Kidney glomerular epithelial cell (primary cell): ENCODE results near the gene IRF2BPL.
A peak's percentile ranks its signal among the peaks of the same experiment; 100 is the strongest.

Experiments
- DNase-seq: peaks from one replicate; lab custom pipeline; 2025; lab: John Stamatoyannopoulos, UW

The IRF2BPL gene

GRCh38 chr14:76985540-76986230 lies 42.8 kb downstream of the IRF2BPL start:
- peak; percentile 31 for DNase-seq

- DNase-seq = no peak
Observed at GRCh38 chr14:76984787-76985375, 43.6 kb downstream of the IRF2BPL start.

GRCh38 chr14:76984297-76984696 lies 44.2 kb downstream of the IRF2BPL start:
- no peak for DNase-seq

GRCh38 chr14:76981670-76982069 lies 46.8 kb downstream of the IRF2BPL start:
- no peak for DNase-seq

GRCh38 chr14:76977793-76978720 lies 50.5 kb downstream of the IRF2BPL start:
- DNase-seq = peak; percentile 60

- no peak for DNase-seq
Observed at GRCh38 chr14:76976240-76977005, 52.1 kb downstream of the IRF2BPL start.

- no peak for DNase-seq
Observed at GRCh38 chr14:76975812-76976211, 52.7 kb downstream of the IRF2BPL start.

GRCh38 chr14:76975051-76975450 lies 53.5 kb downstream of the IRF2BPL start:
- no peak for DNase-seq
